Esophagus muscularis mucosa (tissue), 4 donors: Measurements from ENCODE around the gene GRHL3.

ENCODE experiments used
- CTCF ChIP-seq, 3 experiments: fragments of 200-600 bp in 2 of 3; fragments of 450-650 bp in 1 of 3; sonication (generic) in 2 of 3; IDR thresholded peaks; one replicate each; pipeline ENCODE4 v1.5.1; 2017 to 2019; ENCODE audit warnings: antibody characterized with exemption in 3 of 3, mild to moderate bottlenecking in 2 of 3, moderate library complexity in 1 of 3
- EP300 ChIP-seq: sonication (generic); formaldehyde crosslinking; IDR thresholded peaks from one replicate; pipeline ENCODE4 v1.6.1; 2017; ENCODE audit warnings: antibody characterized with exemption
- POLR2AphosphoS5 ChIP-seq, 2 donors: sonication (generic); formaldehyde crosslinking; IDR thresholded peaks; one replicate each; pipeline ENCODE4 v1.6.1; 2017; ENCODE audit warnings: antibody characterized with exemption in 2 of 2

DNA sequence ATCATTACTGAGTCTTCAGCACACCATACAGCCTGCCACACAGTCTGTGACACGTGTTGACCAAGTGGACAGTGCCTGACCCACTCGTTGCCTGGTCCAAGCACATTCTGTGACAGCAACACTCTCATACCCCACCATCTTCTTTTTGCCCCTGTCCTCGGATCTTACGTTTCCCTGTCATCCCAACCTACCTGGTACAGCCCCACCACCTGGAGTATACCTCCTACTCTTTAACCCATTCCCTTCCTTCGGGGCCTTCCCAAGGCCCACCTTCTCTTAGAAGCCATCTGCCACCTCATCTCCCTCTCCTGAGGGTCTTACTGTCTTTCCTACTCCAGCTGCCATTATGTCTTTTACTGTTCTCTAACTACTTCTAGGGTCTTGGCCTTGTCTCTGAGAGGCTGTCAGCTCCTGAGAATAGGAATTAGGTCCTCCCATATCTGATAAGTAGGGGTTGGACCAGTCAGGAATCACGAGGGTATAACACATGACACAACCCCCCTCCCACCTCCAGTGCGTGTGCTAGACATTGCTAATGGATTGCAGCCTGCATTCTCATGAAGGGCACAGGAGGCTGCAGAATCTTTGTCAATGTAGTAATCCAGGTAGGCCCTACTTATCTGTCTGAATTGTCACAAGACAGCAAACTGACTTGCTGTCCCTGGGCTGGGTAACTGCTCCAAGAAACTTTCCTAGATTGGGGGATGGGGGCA lies 13.0 kb downstream of the GRHL3 start:
- TF ChIP-seq CTCF (IDR thresholded peaks at IDR 0.05) (no peak), POLR2AphosphoS5 (IDR thresholded peaks at IDR 0.05) (no peak), EP300 (no peak)
